Uterus (tissue), 4 donors: Measurements from ENCODE around the gene NR6A1. TPM values are rescaled to one million over a fixed set of nuclear protein-coding genes. Genes with fewer than 3 reads are reported as not detected.
"Not testable (repeated sequence)": the region's sequence is repeated elsewhere in the genome, so short reads cannot be mapped to it uniquely, and the experiment has no call there.

Experiments used
- DNase-seq, 2 donors: peaks; one replicate each; pipeline ENCODE4 v3.0.0-alpha.2; 2019 to 2020
- H3K27ac ChIP-seq, 2 donors: fragments of 200-600 bp; sonication (generic); 1 replicate in 1 of 2; 2 replicates in 1 of 2; pipeline ENCODE4 v1.5.1; 2016 to 2018
- H3K27me3 ChIP-seq, 2 donors: fragments of 200-600 bp; sonication (generic); one replicate each; pipeline ENCODE4 v1.5.1; 2018 to 2019; ENCODE audit warnings: control low read depth in 1 of 2
- H3K36me3 ChIP-seq, 2 donors: fragments of 200-600 bp; sonication (generic); one replicate each; pipeline ENCODE4 v1.5.1; 2019; ENCODE audit warnings: control low read depth in 1 of 2
- H3K4me1 ChIP-seq, 2 donors: fragments of 200-600 bp; sonication (generic); one replicate each; pipeline ENCODE4 v1.5.1; 2018 to 2019; ENCODE audit warnings: control low read depth in 1 of 2
- H3K4me3 ChIP-seq, 2 donors: fragments of 200-600 bp; sonication (generic); 1 replicate in 1 of 2; 2 replicates in 1 of 2; pipeline ENCODE4 v1.5.1; 2018 to 2019; ENCODE audit warnings: mild to moderate bottlenecking in 1 of 2
- H3K9me3 ChIP-seq, 2 donors: fragments of 200-600 bp; sonication (generic); one replicate each; pipeline ENCODE4 v1.5.1; 2019; ENCODE audit warnings: control low read depth in 1 of 2
- CTCF ChIP-seq, 4 experiments: fragments of 200-600 bp in 2 of 4; fragments of 450-650 bp in 2 of 4; sonication (generic) in 2 of 4; IDR thresholded peaks; one replicate each; pipeline ENCODE4 v1.5.1; 2016 to 2019; ENCODE audit warnings: antibody characterized with exemption in 4 of 4, mild to moderate bottlenecking in 2 of 4, moderate library complexity in 1 of 4
- POLR2A ChIP-seq, 2 donors: fragments of 450-650 bp; IDR thresholded peaks; one replicate each; pipeline ENCODE4 v1.6.1; 2016; ENCODE audit warnings: antibody characterized with exemption in 2 of 2, mild to moderate bottlenecking in 1 of 2, moderate library complexity in 1 of 2
- intact Hi-C: fragments of 100-400 bp; cut with DNase I; formaldehyde crosslinking; loops from one replicate; pipeline ENCODE4 v1.15.1; 2023; ENCODE audit warnings: low total_unique reads
- total RNA-seq, 4 donors: library from RNA; depleted of rRNA in 3 of 4; stranded (reverse); fragments of >200 nt in 3 of 4; gene quantifications; one replicate each; pipeline versions ENCODE4 v1.1.0 to v1.2.4, GENCODE V29; 2014 to 2023
- donor health status: DM: yes; HTN: yes; CAD: no.

Gene NR6A1
- total RNA-seq, 4 donors from 2014 or later, result under 0.01 to 2.6 (median 1.3) TPM; not detected in 1

- H3K9me3 ChIP-seq, result no peaks in the 10 kb centered on the region
- intact Hi-C loops, result no loop called here
- no peaks in the 10 kb centered on the region for H3K36me3 ChIP-seq
- DNase-seq, result no peak
- no peak overlapping the region for H3K4me3 ChIP-seq
- TF ChIP-seq CTCF (IDR thresholded peaks at IDR 0.05) (no peak), POLR2A (IDR thresholded peaks at IDR 0.05) (no peak)
- H3K4me1 ChIP-seq, result no peaks in the 10 kb centered on the region
- no peak overlapping the region for H3K27ac ChIP-seq
- H3K27me3 ChIP-seq, result no peaks in the 10 kb centered on the region
Measured at GRCh38 chr9:124621371-124622328, 149.5 kb downstream of the NR6A1 start.

GRCh38 chr9:124618476-124618875, 152.6 kb downstream of the NR6A1 start:
- H3K36me3 ChIP-seq, result no peaks in the 10 kb centered on the region
- no peak overlapping the region for H3K4me3 ChIP-seq
- no peaks in the 10 kb centered on the region for H3K4me1 ChIP-seq
- TF ChIP-seq POLR2A (IDR thresholded peaks at IDR 0.05) (no peak), CTCF (IDR thresholded peaks at IDR 0.05) (no peak)
- no peaks in the 10 kb centered on the region for H3K27me3 ChIP-seq
- intact Hi-C loops, result no loop called here
- H3K9me3 ChIP-seq, result no peaks in the 10 kb centered on the region
- H3K27ac ChIP-seq, result no peak overlapping the region
- no peak for DNase-seq

- TF ChIP-seq CTCF (IDR thresholded peaks at IDR 0.05) (peak; percentile 70 to 80 (median 74)), POLR2A (IDR thresholded peaks at IDR 0.05) (no peak)
- H3K36me3 ChIP-seq, result no peaks in the 10 kb centered on the region
- H3K27ac ChIP-seq, result no peak overlapping the region
- H3K4me1 ChIP-seq, result no peaks in the 10 kb centered on the region
- peak; percentile 59 to 74 for DNase-seq
- no peaks in the 10 kb centered on the region for H3K27me3 ChIP-seq
- no peak overlapping the region for H3K4me3 ChIP-seq
- intact Hi-C loops, result no loop called here
- no peaks in the 10 kb centered on the region for H3K9me3 ChIP-seq
Measured at GRCh38 chr9:124617477-124618141, 153.5 kb downstream of the NR6A1 start.

- intact Hi-C loops, result no loop called here
- H3K9me3 ChIP-seq, result no peaks in the 10 kb centered on the region
- H3K4me1 ChIP-seq, result no peaks in the 10 kb centered on the region
- TF ChIP-seq POLR2A (IDR thresholded peaks at IDR 0.05), result no peak
- no peak for TF ChIP-seq CTCF (IDR thresholded peaks at IDR 0.05)
- H3K27ac ChIP-seq, result no peak overlapping the region
- DNase-seq, result no peak
- H3K4me3 ChIP-seq, result no peak overlapping the region
- H3K27me3 ChIP-seq, result no peaks in the 10 kb centered on the region
- H3K36me3 ChIP-seq, result no peaks in the 10 kb centered on the region
Measured at GRCh38 chr9:124616961-124617360, 154.2 kb downstream of the NR6A1 start.

GRCh38 chr9:124615840-124616239, 155.3 kb downstream of the NR6A1 start:
- DNase-seq, H3K27ac ChIP-seq, intact Hi-C loops, H3K27me3 ChIP-seq, H3K4me1 ChIP-seq, H3K4me3 ChIP-seq, H3K36me3 ChIP-seq, H3K9me3 ChIP-seq: not testable (repeated sequence)
